ENCODE data around the gene ZDHHC13. TPM values are rescaled to one million over a fixed set of nuclear protein-coding genes. Genes with fewer than 3 reads are reported as not detected.

The ZDHHC13 gene
- total and polyA plus RNA-seq, 9 of the 15 experiments (the other 6 are each of a cell fraction or from before 2014, with no cell fraction given), result 4.7 to 18.6 (median 10.0) TPM

GRCh38 chr11:19116971-19117759, at the start of gene ZDHHC13 (continued):
- TF ChIP-seq, protein P1, sequence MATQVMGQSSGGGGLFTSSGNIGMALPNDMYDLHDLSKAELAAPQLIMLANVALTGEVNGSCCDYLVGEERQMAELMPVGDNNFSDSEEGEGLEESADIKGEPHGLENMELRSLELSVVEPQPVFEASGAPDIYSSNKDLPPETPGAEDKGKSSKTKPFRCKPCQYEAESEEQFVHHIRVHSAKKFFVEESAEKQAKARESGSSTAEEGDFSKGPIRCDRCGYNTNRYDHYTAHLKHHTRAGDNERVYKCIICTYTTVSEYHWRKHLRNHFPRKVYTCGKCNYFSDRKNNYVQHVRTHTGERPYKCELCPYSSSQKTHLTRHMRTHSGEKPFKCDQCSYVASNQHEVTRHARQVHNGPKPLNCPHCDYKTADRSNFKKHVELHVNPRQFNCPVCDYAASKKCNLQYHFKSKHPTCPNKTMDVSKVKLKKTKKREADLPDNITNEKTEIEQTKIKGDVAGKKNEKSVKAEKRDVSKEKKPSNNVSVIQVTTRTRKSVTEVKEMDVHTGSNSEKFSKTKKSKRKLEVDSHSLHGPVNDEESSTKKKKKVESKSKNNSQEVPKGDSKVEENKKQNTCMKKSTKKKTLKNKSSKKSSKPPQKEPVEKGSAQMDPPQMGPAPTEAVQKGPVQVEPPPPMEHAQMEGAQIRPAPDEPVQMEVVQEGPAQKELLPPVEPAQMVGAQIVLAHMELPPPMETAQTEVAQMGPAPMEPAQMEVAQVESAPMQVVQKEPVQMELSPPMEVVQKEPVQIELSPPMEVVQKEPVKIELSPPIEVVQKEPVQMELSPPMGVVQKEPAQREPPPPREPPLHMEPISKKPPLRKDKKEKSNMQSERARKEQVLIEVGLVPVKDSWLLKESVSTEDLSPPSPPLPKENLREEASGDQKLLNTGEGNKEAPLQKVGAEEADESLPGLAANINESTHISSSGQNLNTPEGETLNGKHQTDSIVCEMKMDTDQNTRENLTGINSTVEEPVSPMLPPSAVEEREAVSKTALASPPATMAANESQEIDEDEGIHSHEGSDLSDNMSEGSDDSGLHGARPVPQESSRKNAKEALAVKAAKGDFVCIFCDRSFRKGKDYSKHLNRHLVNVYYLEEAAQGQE (IDR thresholded peaks at IDR 0.05; ENCODE audit: borderline replicate concordance), result no peak
- TF ChIP-seq, protein P1 (CRISPR knock-in tag; IDR thresholded peaks at IDR 0.05; ENCODE audit: low read depth), result no peak
- TF ChIP-seq, protein P2, sequence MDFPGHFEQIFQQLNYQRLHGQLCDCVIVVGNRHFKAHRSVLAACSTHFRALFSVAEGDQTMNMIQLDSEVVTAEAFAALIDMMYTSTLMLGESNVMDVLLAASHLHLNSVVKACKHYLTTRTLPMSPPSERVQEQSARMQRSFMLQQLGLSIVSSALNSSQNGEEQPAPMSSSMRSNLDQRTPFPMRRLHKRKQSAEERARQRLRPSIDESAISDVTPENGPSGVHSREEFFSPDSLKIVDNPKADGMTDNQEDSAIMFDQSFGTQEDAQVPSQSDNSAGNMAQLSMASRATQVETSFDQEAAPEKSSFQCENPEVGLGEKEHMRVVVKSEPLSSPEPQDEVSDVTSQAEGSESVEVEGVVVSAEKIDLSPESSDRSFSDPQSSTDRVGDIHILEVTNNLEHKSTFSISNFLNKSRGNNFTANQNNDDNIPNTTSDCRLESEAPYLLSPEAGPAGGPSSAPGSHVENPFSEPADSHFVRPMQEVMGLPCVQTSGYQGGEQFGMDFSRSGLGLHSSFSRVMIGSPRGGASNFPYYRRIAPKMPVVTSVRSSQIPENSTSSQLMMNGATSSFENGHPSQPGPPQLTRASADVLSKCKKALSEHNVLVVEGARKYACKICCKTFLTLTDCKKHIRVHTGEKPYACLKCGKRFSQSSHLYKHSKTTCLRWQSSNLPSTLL (IDR thresholded peaks at IDR 0.05), result no peak
- TF ChIP-seq MTF1 (CRISPR knock-in tag; IDR thresholded peaks at IDR 0.05; ENCODE audit: borderline replicate concordance), result no peak
- peak; percentile 96 for TF ChIP-seq RREB1 (CRISPR knock-in tag; IDR thresholded peaks at IDR 0.05)
- no peak for TF ChIP-seq POLR3G (IDR thresholded peaks at IDR 0.05; ENCODE audit: extremely low read depth, insufficient read length, insufficient replicate concordance)
- no peak for TF ChIP-seq HDAC3 (IDR thresholded peaks at IDR 0.05; ENCODE audit: borderline replicate concordance, partially characterized antibody)
- no peak for TF ChIP-seq RBM15 (IDR thresholded peaks at IDR 0.05; ENCODE audit: insufficient read depth, low read length)

All from K562 (cell line).